ENCODE results near the gene ABL1. TPM values are rescaled to one million over a fixed set of nuclear protein-coding genes. Genes with fewer than 3 reads are reported as not detected.

Gene ABL1
- 49.4 TPM for polyA plus RNA-seq (2013, experiment 1 of 2)
- 49.9 TPM for polyA plus RNA-seq (2013, experiment 2 of 2)

DNA sequence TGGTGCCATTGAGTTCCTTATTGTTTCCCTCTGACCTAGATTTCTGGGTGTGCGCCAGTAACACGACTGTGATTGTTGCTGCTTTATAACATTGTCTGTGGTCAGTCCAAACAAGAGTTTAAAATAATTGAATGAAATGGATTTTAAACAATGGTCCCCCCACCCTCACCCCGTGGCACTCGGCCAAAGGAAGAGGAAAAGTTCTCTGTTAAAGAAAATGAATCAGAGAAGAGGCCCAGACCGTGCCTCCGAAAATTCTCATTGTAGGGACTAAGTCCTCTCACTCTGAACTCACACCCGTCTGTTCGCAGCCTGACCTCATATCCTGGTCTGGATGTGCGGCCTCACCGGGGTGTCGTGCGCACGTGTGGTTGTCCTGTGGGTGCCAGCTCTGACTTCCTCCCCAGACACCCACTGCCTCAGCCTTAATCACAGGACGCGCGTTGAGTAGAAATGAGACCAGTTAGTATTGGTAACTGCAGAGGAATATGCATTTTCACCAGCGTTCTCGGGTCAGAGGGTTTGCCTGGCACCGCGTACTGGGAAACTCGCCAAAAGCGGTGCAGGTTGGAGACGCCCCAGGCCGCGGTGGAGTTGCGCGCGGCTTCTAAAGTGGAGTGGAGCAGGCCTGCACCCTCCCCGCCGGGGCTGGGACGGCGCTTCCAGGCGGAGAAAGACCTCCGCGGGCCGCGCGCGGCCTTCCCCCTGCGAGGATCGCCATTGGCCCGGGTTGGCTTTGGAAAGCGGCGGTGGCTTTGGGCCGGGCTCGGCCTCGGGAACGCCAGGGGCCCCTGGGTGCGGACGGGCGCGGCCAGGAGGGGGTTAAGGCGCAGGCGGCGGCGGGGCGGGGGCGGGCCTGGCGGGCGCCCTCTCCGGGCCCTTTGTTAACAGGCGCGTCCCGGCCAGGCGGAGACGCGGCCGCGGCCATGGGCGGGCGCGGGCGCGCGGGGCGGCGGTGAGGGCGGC lies at the start of gene ABL1:
ABL1 (plus strand) TSS at position 884 of the 966 bp plus-strand sequence. CDS start 193 bp downstream, outside the sequence.
- Histone ChIP-seq H2BK5ac (ENCODE audit: low read depth, low read length, poor library complexity, severe bottlenecking) (peak within 1 kb of the TSS; percentile 97), H3K9ac (ENCODE audit: low read length) (peak within 1 kb of the TSS; percentile 96), H2BK120ac (ENCODE audit: low read depth, low read length) (peak within 1 kb of the TSS; percentile 98), H3K4me1 (ENCODE audit: control insufficient read depth, insufficient read depth, low read depth, low read length) (peaks cover 14% of the 10 kb centered on the region), H2BK15ac (ENCODE audit: low read depth, poor library complexity, severe bottlenecking) (peak within 1 kb of the TSS; percentile 83), H2BK12ac (ENCODE audit: low read length in 2 of 2) (peak within 1 kb of the TSS; percentile 27 to 38), H3K4me3 (ENCODE audit: insufficient read depth in 1 of 2, low read depth in 1 of 2, low read length in 2 of 2) (peak within 1 kb of the TSS; percentile 87 to 91), H2AK5ac (ENCODE audit: low read length, severe bottlenecking) (peak within 1 kb of the TSS; percentile 84), H3K9me3 (ENCODE audit: control insufficient read depth, low read length) (no peaks in the 10 kb centered on the region), H3K18ac (ENCODE audit: low read depth in 1 of 2, low read length in 2 of 2) (peak within 1 kb of the TSS; percentile 99), H3K27me3 (ENCODE audit: control insufficient read depth in 1 of 2, insufficient read depth in 1 of 2, low read length in 2 of 2) (no peaks in the 10 kb centered on the region), H3K4me2 (ENCODE audit: low read length, poor library complexity, severe bottlenecking) (peak within 1 kb of the TSS; percentile 60), H3K14ac (ENCODE audit: low read length in 2 of 2) (peak within 1 kb of the TSS; percentile 86 to 98), H2AFZ (ENCODE audit: low read depth, low read length) (peak within 1 kb of the TSS; percentile 83), H3K27ac (ENCODE audit: low read length, poor library complexity, severe bottlenecking) (peak within 1 kb of the TSS; percentile 92), H3K4ac (ENCODE audit: low read depth in 1 of 2, low read length in 2 of 2) (peak within 1 kb of the TSS; percentile 95), H3K23ac (ENCODE audit: low read length in 2 of 2) (peak within 1 kb of the TSS in 1 of 2 experiments; percentile 67), H3K79me1 (replicated peaks; ENCODE audit: low read length, poor library complexity, severe bottlenecking) (peaks cover 6% of the 10 kb centered on the region), H3K36me3 (ENCODE audit: control insufficient read depth in 1 of 2, insufficient read depth in 2 of 2, low read depth in 1 of 2, low read length in 2 of 2) (peaks cover 0 to 9% of the 10 kb centered on the region in 2 experiments), H4K91ac (ENCODE audit: low read length) (peak within 1 kb of the TSS; percentile 100), H4K8ac (ENCODE audit: low read length) (peak within 1 kb of the TSS; percentile 95)
- WGBS = 3% methylated on average over 49 of the region's 78 CpGs
- peak; percentile 88 for DNase-seq

DNA sequence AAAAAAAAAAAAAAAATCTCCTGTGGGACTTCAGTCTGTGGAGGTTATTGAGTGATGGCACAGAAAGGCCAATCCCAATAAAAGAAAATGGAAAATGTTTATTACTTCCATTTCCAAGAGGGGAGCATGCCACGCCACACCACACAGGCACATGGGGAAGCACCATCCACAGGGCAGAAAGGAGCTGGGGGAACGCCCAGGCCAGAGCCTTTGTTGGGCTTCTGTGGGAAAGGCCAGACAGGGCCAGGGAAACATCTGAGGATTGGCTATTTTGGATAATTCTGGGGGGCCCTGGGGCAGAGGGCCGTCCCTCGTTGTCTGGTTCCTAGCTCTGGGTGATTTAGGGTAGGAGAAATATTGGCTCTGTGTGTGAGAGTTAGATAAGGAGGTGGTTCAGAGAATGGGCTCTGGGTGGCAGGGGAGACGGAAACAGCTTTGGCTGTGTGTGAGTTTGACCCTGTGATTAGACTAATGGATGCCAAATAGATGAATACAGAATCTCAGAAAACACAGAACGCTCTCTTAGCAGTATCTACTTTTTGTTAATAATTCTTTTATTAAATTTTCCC lies 49.0 kb upstream of the ABL1 start:
- Histone ChIP-seq H3K9ac (ENCODE audit: low read length) (no peak overlapping the region), H3K9me3 (ENCODE audit: control insufficient read depth, low read length) (peaks cover 7% of the 10 kb centered on the region), H3K79me1 (replicated peaks; ENCODE audit: low read length, poor library complexity, severe bottlenecking) (peaks cover 39% of the 10 kb centered on the region), H4K91ac (ENCODE audit: low read length) (no peak overlapping the region), H2BK15ac (ENCODE audit: low read depth, poor library complexity, severe bottlenecking) (no peak overlapping the region), H2AFZ (ENCODE audit: low read depth, low read length) (no peak overlapping the region), H3K4me3 (ENCODE audit: insufficient read depth in 1 of 2, low read depth in 1 of 2, low read length in 2 of 2) (no peak overlapping the region), H2BK12ac (ENCODE audit: low read length in 2 of 2) (no peak overlapping the region), H3K36me3 (ENCODE audit: control insufficient read depth in 1 of 2, insufficient read depth in 2 of 2, low read depth in 1 of 2, low read length in 2 of 2) (peaks cover 0 to 6% of the 10 kb centered on the region in 2 experiments), H2BK5ac (ENCODE audit: low read depth, low read length, poor library complexity, severe bottlenecking) (no peak overlapping the region), H3K27ac (ENCODE audit: low read length, poor library complexity, severe bottlenecking) (no peak overlapping the region), H3K23ac (ENCODE audit: low read length in 2 of 2) (no peak overlapping the region), H2BK120ac (ENCODE audit: low read depth, low read length) (no peak overlapping the region), H3K4me1 (ENCODE audit: control insufficient read depth, insufficient read depth, low read depth, low read length) (peaks cover 8% of the 10 kb centered on the region), H3K4ac (ENCODE audit: low read depth in 1 of 2, low read length in 2 of 2) (no peak overlapping the region), H2AK5ac (ENCODE audit: low read length, severe bottlenecking) (no peak overlapping the region), H3K18ac (ENCODE audit: low read depth in 1 of 2, low read length in 2 of 2) (no peak overlapping the region), H3K4me2 (ENCODE audit: low read length, poor library complexity, severe bottlenecking) (no peak overlapping the region), H3K27me3 (ENCODE audit: control insufficient read depth in 1 of 2, insufficient read depth in 1 of 2, low read length in 2 of 2) (no peaks in the 10 kb centered on the region), H3K14ac (ENCODE audit: low read length in 2 of 2) (no peak overlapping the region), H4K8ac (ENCODE audit: low read length) (no peak overlapping the region)
- no peak for DNase-seq
- 94% methylated on average over 5 of the region's 6 CpGs for WGBS

DNA sequence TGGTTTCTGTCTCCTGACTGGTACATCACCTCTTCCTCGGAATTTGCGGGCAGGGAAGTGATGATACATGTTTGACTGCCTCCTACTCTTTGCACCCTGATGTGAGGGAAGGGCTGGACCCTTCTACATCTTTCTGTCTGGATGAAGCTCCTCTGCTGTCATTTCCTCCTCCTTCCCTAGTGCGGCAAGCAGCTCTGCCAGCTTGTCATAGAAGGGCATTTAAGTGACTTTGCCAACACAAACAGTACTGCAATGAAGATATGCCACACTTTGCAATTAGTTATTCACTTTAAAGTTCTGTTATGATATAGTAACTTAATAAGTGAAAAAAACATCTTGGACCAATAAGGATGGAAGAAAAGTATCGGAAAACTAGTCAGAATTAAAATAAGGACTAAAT lies 48.5 kb upstream of the ABL1 start:
- no peak overlapping the region for H2BK5ac ChIP-seq (ENCODE audit: low read depth, low read length, poor library complexity, severe bottlenecking)
- H4K91ac ChIP-seq (ENCODE audit: low read length) = no peak overlapping the region
- peaks cover 0 to 6% of the 10 kb centered on the region in 2 experiments for H3K36me3 ChIP-seq (ENCODE audit: control insufficient read depth in 1 of 2, insufficient read depth in 2 of 2, low read depth in 1 of 2, low read length in 2 of 2)
- peaks cover 7% of the 10 kb centered on the region for H3K9me3 ChIP-seq (ENCODE audit: control insufficient read depth, low read length)
- no peak overlapping the region for H3K23ac ChIP-seq (ENCODE audit: low read length in 2 of 2)
- H2AK5ac ChIP-seq (ENCODE audit: low read length, severe bottlenecking) = no peak overlapping the region
- 100% methylated on average over 4 of the region's 4 CpGs for WGBS
- no peak overlapping the region for H3K27ac ChIP-seq (ENCODE audit: low read length, poor library complexity, severe bottlenecking)
- H3K27me3 ChIP-seq (ENCODE audit: control insufficient read depth in 1 of 2, insufficient read depth in 1 of 2, low read length in 2 of 2) = no peaks in the 10 kb centered on the region
- H3K4ac ChIP-seq (ENCODE audit: low read depth in 1 of 2, low read length in 2 of 2) = no peak overlapping the region
- H2BK12ac ChIP-seq (ENCODE audit: low read length in 2 of 2) = no peak overlapping the region
- peak overlapping the region in 1 of 2 experiments; percentile 16 for H3K18ac ChIP-seq (ENCODE audit: low read depth in 1 of 2, low read length in 2 of 2)
- H3K4me2 ChIP-seq (ENCODE audit: low read length, poor library complexity, severe bottlenecking) = no peak overlapping the region
- no peak overlapping the region for H4K8ac ChIP-seq (ENCODE audit: low read length)
- peaks cover 40% of the 10 kb centered on the region for H3K79me1 ChIP-seq (replicated peaks; ENCODE audit: low read length, poor library complexity, severe bottlenecking)
- no peak overlapping the region for H3K14ac ChIP-seq (ENCODE audit: low read length in 2 of 2)
- DNase-seq = no peak
- H2AFZ ChIP-seq (ENCODE audit: low read depth, low read length) = no peak overlapping the region
- H3K4me1 ChIP-seq (ENCODE audit: control insufficient read depth, insufficient read depth, low read depth, low read length) = peaks cover 6% of the 10 kb centered on the region
- no peak overlapping the region for H3K4me3 ChIP-seq (ENCODE audit: insufficient read depth in 1 of 2, low read depth in 1 of 2, low read length in 2 of 2)
- no peak overlapping the region for H2BK15ac ChIP-seq (ENCODE audit: low read depth, poor library complexity, severe bottlenecking)
- H2BK120ac ChIP-seq (ENCODE audit: low read depth, low read length) = no peak overlapping the region
- no peak overlapping the region for H3K9ac ChIP-seq (ENCODE audit: low read length)

Data from mesenchymal stem cell (in vitro differentiated cells and primary cell).